HK-2 (cell line): Measurements from ENCODE around the gene BTBD9.

Experiments
- DNase-seq: peaks from one replicate; pipeline ENCODE4 v3.0.0-alpha.2; 2018; ENCODE audit not compliant: unreplicated experiment

Gene BTBD9

GRCh38 chr6:38290133-38290799, 349.5 kb downstream of the BTBD9 start:
- no peak for DNase-seq

DNA sequence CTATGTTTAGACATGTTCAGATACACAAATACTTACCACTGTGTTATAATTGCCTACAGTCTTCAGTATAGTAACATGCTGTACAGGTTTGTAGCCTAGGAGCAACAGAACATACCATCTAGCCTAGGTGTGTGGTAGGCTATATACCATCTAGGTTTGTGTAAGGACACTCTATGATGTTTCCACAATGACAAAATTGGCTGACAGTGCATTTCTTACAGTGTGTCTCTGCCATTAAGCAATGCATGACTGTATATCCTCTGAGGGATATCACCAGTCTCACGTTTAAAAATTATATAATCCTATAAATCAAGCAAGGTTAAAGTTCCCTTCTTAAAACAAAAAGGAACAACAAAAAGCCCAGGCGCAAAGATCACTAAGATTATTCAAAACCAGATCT, 352.2 kb downstream of the BTBD9 start:
- no peak for DNase-seq

GRCh38 chr6:38284802-38285394, 354.8 kb downstream of the BTBD9 start:
- DNase-seq: no peak

GRCh38 chr6:38283734-38284362, 355.9 kb downstream of the BTBD9 start:
- DNase-seq: peak; percentile 20

DNA sequence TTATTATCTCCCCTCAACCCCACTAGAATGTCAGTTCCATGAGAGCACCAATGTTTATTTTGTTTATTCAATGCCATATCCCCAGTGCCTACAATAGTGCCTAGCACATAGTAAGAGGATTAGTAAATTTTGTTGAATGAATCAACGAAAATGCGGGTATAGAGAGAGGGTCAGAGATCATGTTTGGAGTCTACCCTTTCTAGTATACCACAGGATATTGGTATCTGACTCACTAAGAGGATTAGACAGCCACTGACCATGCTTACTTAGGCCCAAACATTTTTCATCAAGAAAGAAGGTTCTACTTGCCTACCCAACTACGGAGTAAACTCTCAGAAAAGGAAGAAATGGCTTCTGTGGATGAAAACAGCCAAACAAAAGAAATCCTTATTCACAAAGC, 356.8 kb downstream of the BTBD9 start:
- DNase-seq: no peak

DNA sequence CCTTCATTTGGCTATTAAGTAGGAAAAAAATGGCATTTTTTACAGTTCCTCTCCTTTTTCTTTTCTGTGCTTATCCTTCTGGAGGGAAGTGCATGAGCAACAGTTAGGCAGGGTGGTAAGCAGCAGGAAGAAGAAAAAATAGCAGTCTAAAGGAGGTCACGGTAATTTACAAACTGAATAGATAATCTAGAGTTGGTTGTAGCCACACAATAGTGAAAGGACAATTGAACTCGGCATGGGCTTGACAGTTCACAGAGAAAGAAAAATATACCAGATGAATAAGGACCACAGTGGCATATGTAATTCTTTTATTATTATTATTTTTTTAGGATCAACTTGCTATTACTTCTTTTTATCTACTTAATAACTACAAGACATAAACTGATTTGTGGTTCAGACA, 358.6 kb downstream of the BTBD9 start:
- no peak for DNase-seq

DNA sequence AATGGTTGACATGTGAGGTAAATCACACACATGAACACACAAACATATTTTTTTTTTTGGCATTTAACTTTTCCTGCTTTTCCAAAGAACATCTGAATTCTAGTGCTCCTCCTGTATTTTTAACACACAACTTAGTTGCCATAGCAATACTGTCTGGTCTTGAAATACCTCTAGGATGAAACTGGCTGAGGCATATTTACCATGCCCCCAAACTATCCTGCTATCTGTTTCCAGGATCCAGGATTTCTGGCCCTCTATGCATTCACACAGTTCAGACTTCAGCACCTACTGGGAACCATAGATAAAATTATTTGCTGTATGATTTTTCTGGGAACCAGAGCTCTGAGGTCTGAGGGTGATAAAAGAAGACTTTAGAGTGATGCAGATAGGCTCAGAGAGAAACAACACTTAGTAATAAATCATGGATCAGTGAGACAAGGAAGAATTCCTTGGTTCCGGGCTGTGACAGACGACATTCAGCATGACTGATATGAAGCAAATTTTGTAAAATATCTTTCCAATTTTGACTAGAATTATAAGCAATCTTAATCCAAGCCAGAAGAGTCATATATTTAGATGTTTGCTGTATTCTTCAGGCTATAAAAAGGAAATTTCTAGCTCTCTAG, 359.7 kb downstream of the BTBD9 start:
- no peak for DNase-seq

- no peak for DNase-seq
Observed at GRCh38 chr6:38279423-38279822, 360.3 kb downstream of the BTBD9 start.

DNA sequence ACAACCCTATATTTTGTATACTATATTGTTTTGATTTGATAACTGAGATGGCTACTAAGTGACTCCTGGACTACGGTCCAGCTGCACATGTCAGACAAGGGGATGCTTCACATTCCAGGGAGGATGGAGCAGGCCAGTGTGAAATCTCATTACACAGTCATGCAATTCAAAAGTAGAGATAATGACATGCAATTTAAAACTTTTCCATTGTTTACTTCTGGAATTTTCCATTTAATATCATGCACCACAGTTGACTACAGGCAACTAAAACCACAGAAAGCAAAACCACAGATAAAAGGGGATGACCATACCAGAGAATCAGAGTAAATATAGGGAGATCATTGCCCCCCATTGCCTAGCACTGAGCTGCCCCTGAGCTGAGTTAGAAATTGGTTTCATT, 366.4 kb downstream of the BTBD9 start:
- DNase-seq: no peak

- no peak for DNase-seq
Observed at GRCh38 chr6:38272222-38272621, 367.5 kb downstream of the BTBD9 start.

DNA sequence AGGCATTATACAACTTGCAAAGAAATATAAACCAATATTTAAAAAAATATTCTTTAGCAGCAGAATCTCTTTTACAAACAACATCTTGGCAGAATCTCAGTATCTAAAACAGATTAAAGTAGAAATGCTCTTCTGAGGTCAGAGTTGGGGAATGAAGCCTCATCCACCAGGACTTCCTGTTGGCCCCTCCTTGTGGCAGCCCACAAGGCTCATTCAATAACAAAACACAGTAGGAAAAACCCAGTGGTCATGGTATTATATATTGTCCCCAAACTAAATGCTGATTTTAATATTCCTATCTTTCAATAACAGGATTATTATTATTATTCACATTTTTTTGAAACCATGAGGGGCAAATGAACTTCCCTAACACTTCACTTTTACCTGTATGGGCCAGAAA, 368.6 kb downstream of the BTBD9 start:
- DNase-seq: no peak

DNA sequence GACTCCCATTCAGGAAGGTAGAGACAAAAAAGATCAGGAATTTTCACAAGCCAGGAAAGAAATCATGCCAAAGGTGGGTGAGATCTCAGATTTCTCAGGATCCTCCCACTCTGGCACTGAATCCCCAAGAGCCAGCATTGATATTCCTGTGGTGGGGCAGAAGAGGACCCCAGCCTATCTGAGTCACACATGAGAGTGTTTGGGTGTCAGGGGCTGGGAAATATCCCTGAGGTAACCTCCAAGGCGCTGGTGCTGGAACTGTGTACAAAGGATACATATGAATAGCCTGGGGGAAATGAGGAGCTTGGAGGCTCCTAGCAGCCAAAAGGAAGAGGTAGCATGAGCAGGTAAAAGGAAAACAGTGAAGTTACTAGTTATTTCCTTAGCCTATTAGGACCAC, 369.4 kb downstream of the BTBD9 start:
- no peak for DNase-seq

- no peak for DNase-seq
Observed at GRCh38 chr6:38269461-38270172, 370.1 kb downstream of the BTBD9 start.

DNA sequence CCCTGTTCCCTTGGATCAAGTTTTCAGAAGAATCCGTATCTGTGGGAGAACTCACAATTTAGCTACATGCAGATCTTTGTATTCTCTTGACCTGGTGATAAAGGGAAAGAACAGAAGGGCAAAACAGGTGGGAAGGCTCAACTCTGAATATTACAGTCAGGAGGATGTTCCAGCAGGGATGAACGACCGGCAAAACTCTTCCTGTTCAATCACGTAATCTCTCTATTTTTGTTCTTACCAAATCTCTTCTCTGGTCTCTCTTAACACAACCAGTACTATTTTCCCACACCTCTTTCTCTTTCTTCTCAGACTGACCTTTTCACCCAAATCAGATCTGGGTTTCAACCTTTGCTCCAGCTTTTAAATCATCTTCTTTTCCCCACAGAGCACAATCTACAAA, 371.4 kb downstream of the BTBD9 start:
- no peak for DNase-seq

DNA sequence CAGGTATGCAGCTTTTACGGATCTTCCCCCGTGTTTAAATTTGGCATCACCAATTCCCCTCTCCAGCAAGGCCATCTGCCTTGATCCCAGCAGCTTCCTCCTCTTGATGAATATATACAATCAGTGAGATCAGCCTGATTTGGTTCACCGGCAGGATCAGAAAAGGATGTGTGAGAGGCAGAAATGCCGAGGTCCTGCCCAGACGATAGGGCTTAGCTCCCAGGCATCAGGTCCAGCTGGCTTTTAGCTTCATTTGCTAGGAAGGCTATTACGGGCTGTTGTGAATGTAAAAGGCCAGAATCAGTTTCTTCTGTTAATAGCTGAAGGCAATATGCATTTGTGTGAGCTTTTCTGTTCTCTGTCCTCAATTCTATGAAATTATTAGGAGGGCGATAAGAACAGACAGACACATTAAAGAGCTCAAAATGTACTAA, 372.8 kb downstream of the BTBD9 start:
- no peak for DNase-seq

GRCh38 chr6:38264605-38265004, 375.1 kb downstream of the BTBD9 start:
- DNase-seq: no peak

GRCh38 chr6:38262609-38263008, 377.1 kb downstream of the BTBD9 start:
- no peak for DNase-seq

DNA sequence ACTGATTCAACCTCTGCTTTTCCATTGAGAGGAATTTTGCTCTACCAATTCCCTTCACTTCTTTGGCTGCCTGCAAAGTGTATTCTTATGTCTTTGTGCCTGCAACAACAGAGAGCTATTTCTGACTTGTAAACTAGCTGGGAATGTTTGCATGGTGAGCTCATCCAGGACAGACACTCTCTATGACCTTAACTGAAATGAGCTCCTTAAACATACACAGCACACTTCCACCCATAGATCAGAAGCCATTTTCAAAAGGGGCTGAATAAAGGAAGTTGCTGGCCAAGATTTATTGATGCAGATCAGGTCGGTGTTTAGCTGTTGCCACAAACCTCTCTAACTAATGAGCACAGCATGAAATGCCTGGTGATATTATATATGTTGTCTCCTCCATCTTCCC, 377.7 kb downstream of the BTBD9 start:
- peak; percentile 9 for DNase-seq

DNA sequence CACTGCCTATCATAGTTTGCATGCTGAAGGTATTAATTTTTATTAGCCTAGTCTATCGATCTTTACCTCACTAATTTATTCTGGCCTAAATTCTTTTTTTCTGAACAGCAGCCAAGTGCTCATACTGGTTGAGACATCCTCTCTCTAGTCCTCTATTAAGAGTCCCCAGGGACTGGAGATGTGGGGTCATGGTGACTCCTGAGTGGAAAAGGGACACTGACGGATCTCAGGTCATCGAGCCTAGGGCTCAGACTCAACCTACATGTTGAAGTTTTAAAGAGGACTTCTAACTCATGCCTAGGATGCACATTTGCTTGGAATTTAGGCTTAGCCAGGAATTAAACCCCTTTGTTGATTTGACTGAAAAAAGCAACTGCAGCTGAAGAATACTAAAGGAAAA, 378.1 kb downstream of the BTBD9 start:
- no peak for DNase-seq

DNA sequence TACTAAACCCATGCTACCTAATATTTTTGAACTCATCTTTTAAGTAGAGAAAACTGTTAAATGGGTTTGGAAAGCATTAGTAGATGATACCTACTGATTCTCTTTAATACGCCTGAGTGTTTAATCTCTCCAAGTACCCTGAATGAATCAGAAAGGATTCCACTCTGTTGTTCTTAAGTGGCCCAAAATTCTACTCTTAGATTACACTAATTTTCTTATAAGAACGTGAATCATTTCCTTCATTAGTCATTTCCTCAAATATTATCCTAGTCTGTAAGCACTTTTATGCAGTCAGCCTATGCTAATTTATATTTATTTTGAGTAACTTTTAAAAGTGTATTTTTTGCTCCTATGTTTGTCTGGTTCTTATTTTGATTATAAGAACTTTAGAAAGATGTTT, 380.0 kb downstream of the BTBD9 start:
- DNase-seq: no peak

DNA sequence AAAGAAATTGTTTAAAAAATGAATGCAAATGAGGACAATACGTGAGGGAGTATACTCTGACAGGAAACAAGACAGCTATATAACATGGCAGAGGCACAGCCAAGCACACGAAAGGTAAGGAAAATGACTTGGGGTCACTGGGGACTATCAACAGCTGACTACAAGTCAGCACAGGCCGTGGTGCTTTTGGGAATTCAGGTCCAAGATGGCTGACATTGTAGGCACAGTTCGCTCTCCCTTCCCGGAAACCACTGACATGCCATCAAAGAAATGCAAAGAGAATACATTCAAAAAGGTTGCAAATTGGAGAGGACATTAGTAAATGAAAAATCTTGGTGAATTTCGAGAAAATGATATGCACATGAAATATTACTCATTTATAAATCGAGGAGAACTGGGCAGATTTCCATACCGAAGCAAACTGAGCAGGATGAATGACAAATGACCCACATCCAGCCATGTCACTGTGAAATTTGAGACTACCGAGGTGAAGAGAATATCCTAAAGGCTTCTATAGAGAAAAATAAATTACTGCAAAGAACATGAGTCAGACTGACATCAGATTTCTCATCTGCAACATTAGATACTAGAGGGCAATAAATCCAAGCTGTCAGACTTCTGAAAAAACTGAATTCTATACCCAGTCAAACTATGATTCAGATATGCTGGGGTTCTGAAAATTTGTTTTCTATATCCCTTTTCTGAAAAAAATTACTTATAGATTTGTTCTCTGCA, 391.1 kb downstream of the BTBD9 start:
- no peak for DNase-seq

- DNase-seq: no peak
Observed at GRCh38 chr6:38245295-38245694, 394.4 kb downstream of the BTBD9 start.
